Neural progenitor cell (in vitro differentiated cells): ENCODE results near the gene PLEKHA5.
"Not testable (repeated sequence)": the region's sequence is repeated elsewhere in the genome, so short reads cannot be mapped to it uniquely, and the experiment has no call there.

Experiments
- EZH2 ChIP-seq: fragments of 200-600 bp; sonication (generic); IDR thresholded peaks from 2 replicates; pipeline ENCODE4 v1.6.1; 2017; ENCODE audit warnings: antibody characterized with exemption, mild to moderate bottlenecking, moderate library complexity
- EZH2phosphoT487 ChIP-seq: fragments of 200-600 bp; sonication (generic); IDR thresholded peaks from 2 replicates; pipeline ENCODE4 v1.6.1; 2017; ENCODE audit warnings: antibody characterized with exemption
- TF ChIP-seq, protein P1 (sequence below): fragments of 200-600 bp; sonication (generic); IDR thresholded peaks from 2 replicates; pipeline ENCODE4 v1.5.1; 2017; ENCODE audit warnings: antibody characterized with exemption, mild to moderate bottlenecking

DNA sequence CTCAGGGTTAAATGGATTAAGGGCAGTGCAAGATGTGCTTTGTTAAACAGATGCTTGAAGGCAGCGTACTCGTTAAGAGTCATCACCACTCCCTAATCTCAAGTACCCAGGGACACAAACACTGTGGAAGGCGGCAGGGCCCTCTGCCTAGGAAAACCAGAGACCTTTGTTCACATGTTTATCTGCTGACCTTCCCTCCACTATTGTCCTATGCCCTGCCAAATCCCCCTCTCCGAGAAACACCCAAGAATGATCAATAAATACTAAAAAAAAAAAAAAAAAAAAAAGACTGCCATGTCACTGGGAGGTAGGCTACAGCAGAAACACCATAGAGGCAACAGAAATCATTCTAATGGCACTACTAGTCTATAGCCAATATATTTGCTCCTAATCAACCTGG is 37.1 kb upstream of the PLEKHA5 start:
- TF ChIP-seq EZH2phosphoT487, EZH2: not testable (repeated sequence)
- TF ChIP-seq, protein P1, sequence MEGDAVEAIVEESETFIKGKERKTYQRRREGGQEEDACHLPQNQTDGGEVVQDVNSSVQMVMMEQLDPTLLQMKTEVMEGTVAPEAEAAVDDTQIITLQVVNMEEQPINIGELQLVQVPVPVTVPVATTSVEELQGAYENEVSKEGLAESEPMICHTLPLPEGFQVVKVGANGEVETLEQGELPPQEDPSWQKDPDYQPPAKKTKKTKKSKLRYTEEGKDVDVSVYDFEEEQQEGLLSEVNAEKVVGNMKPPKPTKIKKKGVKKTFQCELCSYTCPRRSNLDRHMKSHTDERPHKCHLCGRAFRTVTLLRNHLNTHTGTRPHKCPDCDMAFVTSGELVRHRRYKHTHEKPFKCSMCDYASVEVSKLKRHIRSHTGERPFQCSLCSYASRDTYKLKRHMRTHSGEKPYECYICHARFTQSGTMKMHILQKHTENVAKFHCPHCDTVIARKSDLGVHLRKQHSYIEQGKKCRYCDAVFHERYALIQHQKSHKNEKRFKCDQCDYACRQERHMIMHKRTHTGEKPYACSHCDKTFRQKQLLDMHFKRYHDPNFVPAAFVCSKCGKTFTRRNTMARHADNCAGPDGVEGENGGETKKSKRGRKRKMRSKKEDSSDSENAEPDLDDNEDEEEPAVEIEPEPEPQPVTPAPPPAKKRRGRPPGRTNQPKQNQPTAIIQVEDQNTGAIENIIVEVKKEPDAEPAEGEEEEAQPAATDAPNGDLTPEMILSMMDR, result not testable (repeated sequence)
